HepG2 (cell line): Measurements from ENCODE around the gene KCNQ2. TPM values are rescaled to one million over a fixed set of nuclear protein-coding genes. Genes with fewer than 3 reads are reported as not detected.
A peak's percentile ranks its signal among the peaks of the same experiment; 100 is the strongest.

Experiments
- ARHGAP35 ChIP-seq: sonication (generic); formaldehyde crosslinking; IDR thresholded peaks from 2 replicates; pipeline ENCODE4 v1.9.0; 2022; ENCODE audit warnings: mild to moderate bottlenecking, inconsistent platforms, moderate library complexity, missing genetic modification reagents, borderline replicate concordance
- DPF2 ChIP-seq: sonication (generic); formaldehyde crosslinking; IDR thresholded peaks from 2 replicates; pipeline ENCODE4 v1.4.0; 2020; ENCODE audit warnings: mild to moderate bottlenecking, low read depth, missing genetic modification reagents, borderline replicate concordance
- ELK4 ChIP-seq: sonication (generic); formaldehyde crosslinking; IDR thresholded peaks from 2 replicates; pipeline ENCODE4 v1.9.0; 2021; ENCODE audit warnings: missing genetic modification reagents, borderline replicate concordance
- IKZF1 ChIP-seq: fragments of 450-650 bp; IDR thresholded peaks from 2 replicates; pipeline ENCODE4 v1.7.1; 2016
- JUND ChIP-seq: sonication (generic); formaldehyde crosslinking; IDR thresholded peaks from 2 replicates; pipeline ENCODE4 v1.8.0; 2022; ENCODE audit warnings: mild to moderate bottlenecking, missing genetic modification reagents
- RAD21 ChIP-seq: fragments of 450-650 bp; formaldehyde crosslinking; IDR thresholded peaks from 2 replicates; pipeline ENCODE4 v1.5.0; 2020; ENCODE audit warnings: mild to moderate bottlenecking
- RARA ChIP-seq: IDR thresholded peaks from 2 replicates; pipeline ENCODE4 v1.6.1; 2016; ENCODE audit warnings: missing genetic modification reagents, missing compliant biosample characterization
- RARG ChIP-seq: sonication (generic); formaldehyde crosslinking; IDR thresholded peaks from 2 replicates; pipeline ENCODE4 v1.4.0; 2020; ENCODE audit warnings: low read depth, mild to moderate bottlenecking, missing genetic modification reagents
- REST ChIP-seq, 2 experiments: IDR thresholded peaks; 2 replicates each; pipeline ENCODE4 v1.6.1; 2011 to 2012; ENCODE audit warnings: low read length in 2 of 2, borderline replicate concordance in 1 of 2, low read depth in 1 of 2, mild to moderate bottlenecking in 1 of 2, moderate library complexity in 1 of 2
- SRSF9 ChIP-seq: fragments of 200-400 bp; formaldehyde crosslinking; IDR thresholded peaks from 2 replicates; pipeline ENCODE4 v1.6.1; 2018; ENCODE audit warnings: borderline replicate concordance, mild to moderate bottlenecking, low read depth, low read length; ENCODE audit not compliant: insufficient read depth, poor library complexity, severe bottlenecking
- TBX2 ChIP-seq: sonication (generic); formaldehyde crosslinking; IDR thresholded peaks from 2 replicates; pipeline ENCODE4 v1.5.0; 2020; ENCODE audit warnings: missing genetic modification reagents, mild to moderate bottlenecking, borderline replicate concordance
- THAP7 ChIP-seq: sonication (generic); formaldehyde crosslinking; IDR thresholded peaks from 2 replicates; pipeline ENCODE4 v1.8.1; 2023; ENCODE audit warnings: mild to moderate bottlenecking, missing genetic modification reagents
- TSC22D2 ChIP-seq: sonication (generic); formaldehyde crosslinking; IDR thresholded peaks from 2 replicates; pipeline ENCODE4 v1.5.1; 2020; ENCODE audit warnings: missing genetic modification reagents, mild to moderate bottlenecking, borderline replicate concordance
- ZNF432 ChIP-seq: sonication (generic); formaldehyde crosslinking; IDR thresholded peaks from 2 replicates; pipeline ENCODE4 v1.5.0; 2020; ENCODE audit warnings: missing genetic modification reagents, mild to moderate bottlenecking, borderline replicate concordance
- ZSCAN5A ChIP-seq: sonication (generic); formaldehyde crosslinking; IDR thresholded peaks from 2 replicates; pipeline ENCODE4 v1.8.0; 2022; ENCODE audit warnings: mild to moderate bottlenecking, missing genetic modification reagents, borderline replicate concordance
- polyA plus RNA-seq, 8 experiments: library from polyadenylated mRNA; depleted of rRNA in 3 of 8; stranded (reverse) in 7 of 8; unstranded in 1 of 8; fragments of >200 nt; fragmentation: Illumina TruSeq in 4 of 8; extraction: Trizol in 4 of 8; gene quantifications; 2 replicates each; pipeline versions ENCODE4 v1.2.1 to v1.2.3, GENCODE V29; 2011 to 2016; ENCODE audit warnings: low read depth in 4 of 8, missing spikeins in 1 of 8, mixed read lengths in 1 of 8; ENCODE audit not compliant: insufficient read depth in 1 of 8
- total RNA-seq, 5 experiments: library from RNA; depleted of rRNA; stranded (reverse); fragments of >200 nt; fragmentation: Illumina TruSeq; extraction: Trizol; gene quantifications; 2 replicates each; pipeline ENCODE4 v1.2.3, GENCODE V29; 2016; ENCODE audit warnings: low read depth in 1 of 5
- TF ChIP-seq, protein P1 (sequence below): sonication (generic); formaldehyde crosslinking; IDR thresholded peaks from 2 replicates; pipeline ENCODE4 v1.5.0; 2020; ENCODE audit warnings: missing genetic modification reagents

Gene KCNQ2
- total and polyA plus RNA-seq, 2 of the 13 experiments (the other 11 are each of a cell fraction or from before 2014, with no cell fraction given), result not detected

DNA sequence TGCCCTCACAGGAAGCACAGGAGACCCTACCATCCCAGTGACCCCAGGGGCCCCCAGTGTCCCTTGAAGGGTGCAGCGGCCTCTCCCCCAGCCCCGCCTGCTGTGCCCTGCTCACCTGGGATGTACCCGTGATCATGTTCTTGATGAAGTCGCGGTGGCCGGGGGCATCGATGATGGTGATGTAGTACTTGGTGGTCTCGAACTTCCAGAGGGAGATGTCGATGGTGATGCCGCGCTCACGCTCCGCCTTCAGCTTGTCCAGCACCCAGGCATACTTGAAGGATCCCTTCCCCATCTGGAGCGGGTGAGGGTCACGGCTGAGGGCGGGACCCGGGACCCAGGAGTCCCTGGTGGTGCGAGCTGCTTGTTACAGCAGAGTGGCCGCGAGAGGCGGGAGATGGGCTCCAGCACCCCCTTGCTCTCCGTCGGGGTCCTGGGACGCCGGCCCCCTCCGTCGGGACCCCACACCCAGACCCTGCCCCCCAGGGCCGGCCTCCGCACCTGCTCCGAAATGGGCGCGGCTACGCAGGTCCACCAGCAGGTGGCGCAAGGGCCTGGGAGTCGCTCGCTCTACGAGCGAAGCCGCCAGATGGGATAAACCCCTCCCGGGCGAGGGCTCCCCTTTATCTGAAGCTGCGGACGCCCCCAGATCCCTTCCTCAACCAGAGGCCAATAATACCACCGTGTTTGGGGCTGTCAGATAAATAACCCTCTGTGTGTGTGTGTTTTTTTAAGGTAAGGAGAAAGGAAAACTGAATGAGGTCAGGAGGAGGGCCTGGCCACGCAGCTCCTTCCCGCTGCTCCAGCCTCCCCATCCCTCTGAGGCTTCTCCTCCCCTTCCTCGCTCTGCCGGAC is 23.5 kb upstream of the KCNQ2 start (continued):
- TF ChIP-seq ZNF432 (CRISPR knock-in tag) (no peak), ZSCAN5A (CRISPR knock-in tag) (no peak), RARA (CRISPR knock-in tag) (no peak), TSC22D2 (CRISPR knock-in tag) (no peak), ELK4 (no peak), JUND (CRISPR knock-in tag) (no peak), THAP7 (CRISPR knock-in tag) (0 out of 2 replicates have a peak, but pooled peaks have one; percentile 49), TBX2 (CRISPR knock-in tag) (peak; percentile 31; the same call in 1 of the 2 replicates), DPF2 (CRISPR knock-in tag) (no peak), REST (IDR thresholded peaks at IDR 0.05; ENCODE audit: borderline replicate concordance in 1 of 2, low read depth in 1 of 2, low read length in 2 of 2) (no peak), RAD21 (CRISPR knock-in tag) (peak; percentile 85), RARG (CRISPR knock-in tag) (no peak), SRSF9 (no peak), IKZF1 (no peak), ARHGAP35 (CRISPR knock-in tag) (no peak)
- TF ChIP-seq, protein P1, sequence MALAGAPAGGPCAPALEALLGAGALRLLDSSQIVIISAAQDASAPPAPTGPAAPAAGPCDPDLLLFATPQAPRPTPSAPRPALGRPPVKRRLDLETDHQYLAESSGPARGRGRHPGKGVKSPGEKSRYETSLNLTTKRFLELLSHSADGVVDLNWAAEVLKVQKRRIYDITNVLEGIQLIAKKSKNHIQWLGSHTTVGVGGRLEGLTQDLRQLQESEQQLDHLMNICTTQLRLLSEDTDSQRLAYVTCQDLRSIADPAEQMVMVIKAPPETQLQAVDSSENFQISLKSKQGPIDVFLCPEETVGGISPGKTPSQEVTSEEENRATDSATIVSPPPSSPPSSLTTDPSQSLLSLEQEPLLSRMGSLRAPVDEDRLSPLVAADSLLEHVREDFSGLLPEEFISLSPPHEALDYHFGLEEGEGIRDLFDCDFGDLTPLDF (CRISPR knock-in tag), result no peak
